ENCODE measurements around the gene NRP1.

The NRP1 gene

DNA sequence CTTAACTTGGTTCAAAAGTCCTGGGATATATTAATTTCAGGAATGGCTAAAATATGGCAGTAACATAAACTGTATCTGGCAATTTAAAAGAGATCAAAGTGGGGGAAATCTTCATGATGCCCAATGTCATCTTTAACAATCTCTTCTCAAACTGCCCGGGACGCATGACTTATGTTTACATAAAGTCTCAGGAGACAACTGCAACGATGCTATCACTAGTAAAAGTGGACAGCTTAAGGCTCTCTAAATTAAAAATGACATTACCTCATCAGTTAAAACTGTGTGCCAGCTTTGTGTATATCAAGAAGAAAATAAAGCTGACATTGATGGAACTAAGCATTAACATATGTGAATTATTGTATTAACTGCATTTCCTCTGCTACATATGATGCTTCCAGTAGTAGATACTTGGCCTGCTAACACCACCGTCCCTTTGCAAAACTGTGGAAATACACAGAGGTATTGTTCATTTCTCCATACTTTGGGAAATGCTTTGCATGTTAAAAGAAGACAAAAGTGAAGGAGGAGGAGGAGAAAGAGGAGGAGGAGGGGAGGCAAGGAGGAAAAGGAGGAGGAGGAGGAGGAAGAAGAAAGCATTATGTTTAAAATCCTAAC is 62.4 kb downstream of the NRP1 start:
- Mint-ChIP-seq H3K27ac (no peak overlapping the region), H3K36me3 (ENCODE audit: insufficient read depth) (no peaks in the 10 kb centered on the region)

DNA sequence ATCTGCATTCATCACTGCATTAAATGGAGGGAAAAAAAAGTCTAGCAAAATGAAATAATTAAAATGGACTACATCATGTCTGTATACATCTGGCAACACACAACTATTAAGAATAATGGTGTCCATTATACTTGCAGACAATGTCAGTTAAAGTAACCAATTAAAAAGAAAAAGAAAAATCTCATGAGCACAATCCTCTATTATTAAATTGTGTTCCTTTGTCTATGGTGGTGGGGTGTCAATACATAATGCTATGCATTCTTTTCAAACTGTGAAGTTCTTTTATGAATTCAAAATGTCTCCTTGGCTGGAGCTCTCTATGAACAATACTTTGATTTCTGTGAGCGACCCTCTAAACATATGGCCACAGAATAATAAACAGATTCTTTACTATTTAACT is 63.5 kb downstream of the NRP1 start:
- ATAC-seq (replicated peaks) = no peak
- no peak overlapping the region for H3K4me3 Mint-ChIP-seq
- H3K36me3 Mint-ChIP-seq (ENCODE audit: insufficient read depth) = no peaks in the 10 kb centered on the region
- DNase-seq = no peak
- H3K27ac Mint-ChIP-seq = no peak overlapping the region
- peaks cover 17 to 29% of the 10 kb centered on the region in 2 donors for H3K27me3 Mint-ChIP-seq
- H3K9me3 Mint-ChIP-seq = no peaks in the 10 kb centered on the region
- peaks cover 0 to 3% of the 10 kb centered on the region in 2 donors for H3K4me1 Mint-ChIP-seq (ENCODE audit: low read depth in 2 of 2)

More for the DNA sequence above, 62.4 kb downstream of the NRP1 start:
- Mint-ChIP-seq H3K27me3 (peaks cover 17 to 29% of the 10 kb centered on the region in 2 donors), H3K4me3 (no peak overlapping the region), H3K4me1 (ENCODE audit: low read depth in 2 of 2) (peaks cover 0 to 1% of the 10 kb centered on the region in 2 donors), H3K9me3 (no peaks in the 10 kb centered on the region)
- ATAC-seq (replicated peaks) (no peak), DNase-seq (no peak)

DNA sequence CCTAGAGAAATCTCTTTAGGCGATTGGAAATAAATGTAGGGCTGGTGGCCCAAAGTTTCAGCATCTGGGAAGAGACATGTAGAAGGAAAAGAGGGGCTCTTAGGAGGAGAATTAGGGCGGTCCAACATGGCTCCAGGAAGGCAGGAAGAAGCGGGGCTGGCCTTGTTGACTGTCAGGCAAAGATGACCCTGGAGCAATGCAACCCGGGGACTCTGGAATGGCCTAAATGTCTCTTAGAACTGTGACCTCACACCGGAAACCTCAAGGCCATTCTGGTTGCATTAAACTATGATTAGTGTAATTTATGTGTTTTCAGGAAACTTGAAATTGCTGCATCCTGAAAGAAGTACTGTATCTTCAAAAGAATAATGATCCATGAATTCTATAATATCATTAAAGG is 66.8 kb downstream of the NRP1 start:
- no peak for DNase-seq
- no peak for ATAC-seq (replicated peaks)
- no peaks in the 10 kb centered on the region for H3K36me3 Mint-ChIP-seq (ENCODE audit: insufficient read depth)

DNA sequence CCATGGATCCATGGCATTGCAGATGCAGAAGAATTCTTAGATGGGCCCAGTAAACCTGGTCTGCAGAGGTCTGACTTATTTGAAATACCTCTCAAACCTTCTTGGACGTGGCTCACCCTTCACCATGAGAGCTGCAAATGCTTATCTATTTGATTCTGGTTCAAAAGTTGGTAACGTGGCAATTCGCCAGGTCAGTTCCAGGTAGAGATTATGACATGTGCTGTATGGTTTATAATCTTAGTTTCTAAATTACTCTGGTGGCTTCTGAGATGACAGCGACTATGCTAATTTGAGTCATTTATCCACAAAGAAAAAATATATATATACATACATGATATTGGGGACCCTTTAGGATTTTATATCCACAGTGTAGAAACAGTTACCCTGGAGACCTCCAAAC is 68.8 kb downstream of the NRP1 start:
- H3K36me3 Mint-ChIP-seq (ENCODE audit: insufficient read depth) = no peaks in the 10 kb centered on the region
- H3K4me1 Mint-ChIP-seq (ENCODE audit: low read depth in 2 of 2) = peaks cover 0 to 3% of the 10 kb centered on the region in 2 donors
- H3K9me3 Mint-ChIP-seq = no peaks in the 10 kb centered on the region
- DNase-seq (no peak), ATAC-seq (replicated peaks) (no peak)
- no peak overlapping the region for H3K27ac Mint-ChIP-seq
- H3K4me3 Mint-ChIP-seq = no peak overlapping the region
- H3K27me3 Mint-ChIP-seq = no peaks in the 10 kb centered on the region

More for the DNA sequence above, 66.8 kb downstream of the NRP1 start:
- Mint-ChIP-seq H3K9me3 (no peaks in the 10 kb centered on the region), H3K4me1 (ENCODE audit: low read depth in 2 of 2) (peaks cover 0 to 3% of the 10 kb centered on the region in 2 donors), H3K27ac (no peak overlapping the region), H3K27me3 (peaks cover 9 to 11% of the 10 kb centered on the region in 2 donors), H3K4me3 (no peak overlapping the region)

DNA sequence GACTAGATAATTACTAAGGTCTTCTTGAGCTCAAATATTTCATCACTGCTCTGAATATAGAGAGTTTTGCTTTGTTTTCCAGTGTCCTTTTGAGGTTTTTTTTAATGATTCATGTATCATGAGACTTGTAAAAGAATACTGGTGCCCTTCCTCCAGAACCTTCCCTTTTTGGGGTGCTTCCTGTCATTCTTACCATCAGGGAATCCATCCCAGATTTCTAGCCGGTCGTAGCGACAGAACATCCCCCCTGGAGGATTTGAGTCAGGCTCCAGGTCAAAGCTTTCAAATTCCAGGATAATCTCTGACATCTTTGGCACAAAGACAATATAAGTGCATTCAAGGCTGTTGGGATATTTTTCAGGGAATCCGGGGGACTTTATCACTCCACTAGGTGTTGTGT is 71.0 kb downstream of the NRP1 start:
- no peaks in the 10 kb centered on the region for H3K36me3 Mint-ChIP-seq (ENCODE audit: insufficient read depth)
- peaks cover 0 to 9% of the 10 kb centered on the region in 2 donors for H3K27me3 Mint-ChIP-seq
- peaks cover 0 to 3% of the 10 kb centered on the region in 2 donors for H3K4me1 Mint-ChIP-seq (ENCODE audit: low read depth in 2 of 2)
- no peak overlapping the region for H3K27ac Mint-ChIP-seq
- H3K4me3 Mint-ChIP-seq = no peak overlapping the region
- no peak for ATAC-seq (replicated peaks)
- H3K9me3 Mint-ChIP-seq = no peaks in the 10 kb centered on the region
- DNase-seq = no peak

DNA sequence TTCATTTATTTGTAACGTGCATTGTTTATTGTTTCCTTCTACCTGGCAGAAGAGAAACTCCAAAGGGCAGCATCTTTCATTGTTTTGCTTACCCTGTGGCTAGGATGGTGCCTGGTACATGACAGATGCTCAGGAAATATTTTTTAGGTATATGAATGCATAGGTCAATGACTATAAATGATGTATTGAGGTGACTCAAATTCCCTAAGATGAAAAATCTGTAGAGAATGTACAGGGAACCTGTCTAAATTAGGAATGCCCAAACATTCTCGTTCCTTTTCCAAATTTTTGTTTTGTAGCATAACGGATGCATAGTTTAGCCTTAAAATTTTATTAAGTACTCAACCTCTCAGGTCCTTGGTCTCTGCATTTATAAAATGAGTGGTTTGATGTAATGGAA is 71.6 kb downstream of the NRP1 start:
- H3K27me3 Mint-ChIP-seq = peaks cover 0 to 9% of the 10 kb centered on the region in 2 donors
- ATAC-seq (replicated peaks) (no peak), DNase-seq (no peak)
- H3K9me3 Mint-ChIP-seq = no peaks in the 10 kb centered on the region
- no peak overlapping the region for H3K27ac Mint-ChIP-seq
- H3K36me3 Mint-ChIP-seq (ENCODE audit: insufficient read depth) = no peaks in the 10 kb centered on the region
- H3K4me3 Mint-ChIP-seq = no peak overlapping the region
- H3K4me1 Mint-ChIP-seq (ENCODE audit: low read depth in 2 of 2) = peaks cover 0 to 3% of the 10 kb centered on the region in 2 donors

DNA sequence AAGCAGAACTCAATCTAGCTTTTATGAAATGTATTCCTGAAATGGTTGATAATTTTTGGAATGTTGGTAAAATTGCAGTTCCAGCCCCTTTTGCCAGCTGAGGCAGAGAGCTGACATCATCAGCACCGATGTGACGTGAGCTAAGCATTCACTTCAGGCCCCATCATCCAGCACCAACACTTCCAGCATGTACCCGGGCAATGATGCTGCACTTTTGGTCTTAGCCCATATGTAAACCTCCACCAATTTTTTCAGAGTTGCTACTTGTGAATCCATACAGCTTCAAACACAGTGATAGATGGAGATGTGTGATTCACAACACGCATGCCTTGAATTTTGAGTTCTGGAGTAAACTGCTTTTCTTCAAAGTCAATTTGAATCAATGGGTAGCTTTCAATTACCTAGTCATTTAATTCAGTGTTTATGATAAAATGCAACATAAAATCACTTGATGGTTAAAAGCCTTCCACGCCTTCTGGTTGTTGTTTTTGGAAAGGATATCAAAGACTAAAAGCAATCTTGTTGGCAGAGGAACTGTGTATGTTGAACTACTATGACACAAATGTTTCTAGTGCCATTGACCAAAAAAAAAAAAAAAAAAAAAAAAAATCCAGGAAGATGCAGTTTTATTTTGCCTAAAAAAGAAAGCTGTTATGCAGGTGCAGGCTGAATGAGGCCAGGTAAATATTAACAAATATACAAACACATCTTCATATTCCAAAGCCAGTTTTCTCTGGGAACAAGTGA is 73.9 kb downstream of the NRP1 start:
- H3K9me3 Mint-ChIP-seq = no peaks in the 10 kb centered on the region
- no peaks in the 10 kb centered on the region for H3K36me3 Mint-ChIP-seq (ENCODE audit: insufficient read depth)
- no peak overlapping the region for H3K27ac Mint-ChIP-seq
- no peak overlapping the region for H3K4me3 Mint-ChIP-seq
- DNase-seq (no peak), ATAC-seq (replicated peaks) (no peak)
- H3K27me3 Mint-ChIP-seq = peaks cover 0 to 9% of the 10 kb centered on the region in 2 donors
- H3K4me1 Mint-ChIP-seq (ENCODE audit: low read depth in 2 of 2) = no peaks in the 10 kb centered on the region

DNA sequence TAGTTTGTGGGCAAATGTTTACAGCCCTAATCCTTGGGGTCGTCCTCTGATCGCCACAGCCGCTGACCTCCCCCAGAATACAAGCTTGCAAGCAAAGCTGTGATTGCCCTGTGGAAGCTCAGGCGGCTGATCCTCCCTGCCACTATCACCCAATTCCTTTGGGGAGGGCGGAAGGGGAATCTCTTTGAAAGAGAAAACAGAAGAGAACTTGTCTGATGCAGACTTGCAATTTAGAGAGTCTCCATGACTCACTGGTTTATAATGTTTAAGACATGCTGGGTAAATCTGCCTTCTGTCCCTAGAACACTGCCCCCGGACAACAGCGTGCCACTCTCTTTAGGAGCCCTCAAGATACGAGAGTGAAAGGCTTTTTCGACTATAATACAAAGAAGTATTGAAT is 75.5 kb downstream of the NRP1 start:
- Mint-ChIP-seq H3K9me3 (no peaks in the 10 kb centered on the region), H3K27ac (no peak overlapping the region)
- no peak for DNase-seq

DNA sequence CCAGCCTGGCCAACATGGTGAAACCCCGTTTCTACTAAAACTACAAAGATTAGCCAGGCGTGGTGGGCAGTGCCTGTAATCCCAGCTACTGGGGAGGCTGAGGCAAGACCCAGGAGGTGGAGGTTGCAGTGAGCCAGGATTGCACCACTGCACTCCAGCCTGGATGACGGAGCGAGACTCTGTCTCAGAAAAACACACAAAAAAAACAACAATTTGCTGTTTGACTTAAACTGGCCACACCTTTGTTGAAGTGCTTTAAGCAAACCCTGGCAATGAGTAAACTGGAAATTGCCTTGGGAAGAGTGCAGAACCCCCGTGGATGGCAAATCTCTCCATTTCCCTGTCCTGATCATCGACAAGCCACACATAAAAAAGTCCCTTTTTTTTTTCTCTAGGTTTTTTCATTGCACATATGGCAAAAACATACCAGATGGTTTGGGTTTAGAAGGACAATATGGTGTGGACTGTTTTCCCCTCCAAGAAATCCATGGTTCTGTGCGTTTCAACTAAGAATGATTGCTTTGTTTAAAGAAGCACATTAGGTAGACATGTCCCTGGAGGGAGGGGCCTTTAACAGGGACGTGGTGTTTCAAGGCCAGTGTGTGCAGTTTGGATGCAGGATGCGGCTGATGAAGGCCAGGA is 76.9 kb downstream of the NRP1 start:
- Mint-ChIP-seq H3K4me3 (no peak overlapping the region), H3K36me3 (ENCODE audit: insufficient read depth) (no peaks in the 10 kb centered on the region), H3K27me3 (peaks cover 6 to 9% of the 10 kb centered on the region in 2 donors), H3K9me3 (no peaks in the 10 kb centered on the region), H3K27ac (no peak overlapping the region), H3K4me1 (ENCODE audit: low read depth in 2 of 2) (peaks cover 2 to 3% of the 10 kb centered on the region in 2 donors)
- DNase-seq (no peak), ATAC-seq (replicated peaks) (no peak)

More for the DNA sequence above, 75.5 kb downstream of the NRP1 start:
- H3K27me3 Mint-ChIP-seq = peaks cover 0 to 9% of the 10 kb centered on the region in 2 donors
- H3K36me3 Mint-ChIP-seq (ENCODE audit: insufficient read depth) = no peaks in the 10 kb centered on the region
- H3K4me3 Mint-ChIP-seq = no peak overlapping the region
- no peak for ATAC-seq (replicated peaks)
- no peaks in the 10 kb centered on the region for H3K4me1 Mint-ChIP-seq (ENCODE audit: low read depth in 2 of 2)

DNA sequence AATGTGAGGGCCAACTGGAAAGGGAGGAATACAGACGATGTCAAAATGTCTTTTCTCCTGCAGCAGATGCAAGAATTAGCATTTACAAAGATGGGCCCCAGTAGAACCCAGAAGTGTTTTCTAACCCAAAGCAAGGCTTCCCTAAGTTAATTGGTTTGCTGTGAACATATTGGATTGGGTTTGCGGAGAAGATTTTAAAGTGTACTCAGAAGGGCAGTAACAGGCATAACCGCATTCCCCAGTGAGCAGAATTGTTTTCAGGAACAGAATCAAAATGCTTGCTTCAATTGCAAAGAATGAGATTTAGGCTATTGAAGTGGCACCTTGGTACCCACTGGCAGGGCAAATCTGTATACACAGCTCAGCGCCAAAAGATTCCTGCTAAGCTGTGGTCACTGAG is 78.0 kb downstream of the NRP1 start:
- Mint-ChIP-seq H3K27ac (no peak overlapping the region), H3K36me3 (ENCODE audit: insufficient read depth) (no peaks in the 10 kb centered on the region), H3K4me3 (no peak overlapping the region), H3K9me3 (no peaks in the 10 kb centered on the region), H3K27me3 (peaks cover 11 to 18% of the 10 kb centered on the region in 2 donors), H3K4me1 (ENCODE audit: low read depth in 2 of 2) (peaks cover 2 to 4% of the 10 kb centered on the region in 2 donors)
- ATAC-seq (replicated peaks) (no peak), DNase-seq (no peak)

DNA sequence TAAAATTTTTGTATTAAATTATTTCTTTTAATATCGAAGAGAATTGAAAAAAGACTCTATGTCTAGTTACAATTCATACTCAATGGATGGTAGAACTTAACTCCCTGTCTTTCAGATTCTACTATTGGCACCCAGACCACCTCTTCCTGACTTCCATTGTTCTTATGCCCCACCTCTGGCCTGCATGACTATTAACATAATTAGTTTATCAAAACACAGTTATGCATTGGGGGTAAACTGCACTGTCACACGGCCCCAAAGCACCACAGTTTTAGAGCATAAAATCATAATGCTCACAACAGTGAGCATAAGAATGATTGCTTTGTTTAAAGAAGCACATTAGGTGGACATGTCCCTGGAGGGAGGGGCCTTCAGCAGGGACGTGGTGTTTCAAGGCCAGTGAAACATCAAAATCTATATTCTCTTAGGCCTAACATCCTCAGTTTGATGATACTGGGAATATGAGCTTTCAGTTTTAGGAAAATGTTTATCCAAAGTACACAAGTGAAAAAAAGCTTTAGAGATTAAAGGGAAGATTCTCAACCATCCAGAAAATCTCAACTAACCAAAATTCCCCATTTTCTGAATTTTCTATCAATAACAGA is 79.8 kb downstream of the NRP1 start:
- no peaks in the 10 kb centered on the region for H3K36me3 Mint-ChIP-seq (ENCODE audit: insufficient read depth)
- no peak overlapping the region for H3K4me3 Mint-ChIP-seq
- DNase-seq = no peak
- H3K27ac Mint-ChIP-seq = no peak overlapping the region
- no peak for ATAC-seq (replicated peaks)
- peaks cover 2 to 9% of the 10 kb centered on the region in 2 donors for H3K4me1 Mint-ChIP-seq (ENCODE audit: low read depth in 2 of 2)
- no peaks in the 10 kb centered on the region for H3K9me3 Mint-ChIP-seq
- H3K27me3 Mint-ChIP-seq = peaks cover 19 to 32% of the 10 kb centered on the region in 2 donors

DNA sequence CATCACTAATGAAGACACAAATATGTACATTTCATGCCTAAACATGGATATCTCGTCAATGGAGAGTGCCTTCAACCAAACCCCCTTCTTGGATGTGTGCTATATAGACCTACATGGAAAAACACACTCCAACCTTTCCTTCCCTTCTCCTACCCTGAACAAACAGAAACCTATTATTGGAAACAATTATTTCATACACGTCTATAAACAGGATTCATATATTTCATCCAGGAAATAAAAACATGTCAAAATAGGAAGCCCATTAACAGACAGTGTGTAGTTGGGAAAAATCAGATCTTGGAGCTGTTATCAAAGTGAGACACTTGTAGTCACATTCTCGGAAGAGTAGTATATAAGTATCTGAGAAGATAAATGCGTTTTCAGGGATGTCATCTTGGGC is 81.1 kb downstream of the NRP1 start:
- H3K27ac Mint-ChIP-seq = no peak overlapping the region
- peaks cover 19 to 23% of the 10 kb centered on the region in 2 donors for H3K27me3 Mint-ChIP-seq
- peaks cover 6% of the 10 kb centered on the region for H3K36me3 Mint-ChIP-seq (ENCODE audit: insufficient read depth)
- DNase-seq = no peak
- no peaks in the 10 kb centered on the region for H3K9me3 Mint-ChIP-seq
- peaks cover 13 to 21% of the 10 kb centered on the region in 2 donors for H3K4me1 Mint-ChIP-seq (ENCODE audit: low read depth in 2 of 2)
- no peak overlapping the region for H3K4me3 Mint-ChIP-seq
- ATAC-seq (replicated peaks) = no peak

DNA sequence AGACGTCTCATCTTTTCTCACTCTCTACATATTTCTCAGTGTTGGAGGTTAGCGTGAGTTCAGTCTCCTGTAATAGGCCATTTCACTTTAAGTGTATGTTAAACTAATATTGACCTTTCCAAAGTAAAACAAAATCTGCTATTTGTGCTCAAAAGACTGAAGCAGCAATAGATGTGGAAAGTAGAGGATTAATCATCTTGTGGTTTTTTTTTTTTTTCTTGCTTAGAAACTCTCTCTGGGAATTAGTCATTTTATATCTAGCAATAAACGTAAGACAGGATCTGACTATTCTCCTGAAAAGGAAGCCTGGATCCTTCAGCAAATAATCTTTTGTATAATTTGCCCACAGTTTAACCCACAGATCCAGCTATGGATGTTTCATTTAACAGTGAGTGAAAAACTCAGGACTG is 81.7 kb downstream of the NRP1 start:
- DNase-seq (no peak), ATAC-seq (replicated peaks) (no peak)
- H3K27ac Mint-ChIP-seq = no peak overlapping the region
- H3K36me3 Mint-ChIP-seq (ENCODE audit: insufficient read depth) = peaks cover 6% of the 10 kb centered on the region
- no peak overlapping the region for H3K4me3 Mint-ChIP-seq
- peaks cover 19 to 23% of the 10 kb centered on the region in 2 donors for H3K27me3 Mint-ChIP-seq
- H3K4me1 Mint-ChIP-seq (ENCODE audit: low read depth in 2 of 2) = peaks cover 20 to 26% of the 10 kb centered on the region in 2 donors
- H3K9me3 Mint-ChIP-seq = no peaks in the 10 kb centered on the region

Data from effector memory CD8-positive, alpha-beta T cell (primary cell).